ENCODE measurements around the gene DNAH10. TPM values are rescaled to one million over a fixed set of nuclear protein-coding genes. Genes with fewer than 3 reads are reported as not detected.
"Not testable (repeated sequence)": the region's sequence is repeated elsewhere in the genome, so short reads cannot be mapped to it uniquely, and the experiment has no call there.

DNAH10 gene
- total and polyA plus RNA-seq, 10 of the 15 experiments (the other 5 are each of a cell fraction or from before 2014, with no cell fraction given), result 0.01 to 0.32 (median 0.06) TPM

DNA sequence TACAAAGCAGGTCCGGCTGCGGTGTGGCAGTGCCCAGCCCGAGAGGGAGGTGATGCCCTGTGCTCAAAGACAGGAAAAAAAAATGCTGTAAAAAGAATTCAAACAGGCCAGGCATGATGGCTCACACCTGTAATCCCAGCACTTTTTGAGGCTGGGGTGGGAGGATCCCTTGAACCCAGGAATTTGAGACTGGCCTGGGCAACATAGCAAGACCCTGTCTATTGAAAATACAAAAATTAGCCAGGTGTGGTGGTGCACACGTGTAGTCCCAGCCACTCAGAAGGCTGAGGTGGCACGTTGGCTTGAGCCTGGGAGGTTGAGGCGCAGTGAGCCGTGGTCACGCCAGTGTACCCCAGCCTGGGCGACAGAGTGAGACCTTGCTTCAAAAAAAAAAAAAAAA lies 26.4 kb downstream of the DNAH10 start (continued):
- TF ChIP-seq ZNF384 (IDR thresholded peaks at IDR 0.05; ENCODE audit: borderline replicate concordance, low read depth, low read length) (no peak), EZH2 (IDR thresholded peaks at IDR 0.05; ENCODE audit: borderline replicate concordance, control insufficient read depth, low read depth, low read length) (no peak), CREB1 (IDR thresholded peaks at IDR 0.05; ENCODE audit: low read depth) (no peak), HDAC6 (IDR thresholded peaks at IDR 0.05; ENCODE audit: unreplicated experiment) (no peak), SREBF2 (IDR thresholded peaks at IDR 0.05; ENCODE audit: low read length) (no peak), POLR2AphosphoS5 (IDR thresholded peaks at IDR 0.05; ENCODE audit: low read length) (no peak), SUZ12 (IDR thresholded peaks at IDR 0.05; ENCODE audit: unreplicated experiment) (no peak)
- TF ChIP-seq, protein P1, sequence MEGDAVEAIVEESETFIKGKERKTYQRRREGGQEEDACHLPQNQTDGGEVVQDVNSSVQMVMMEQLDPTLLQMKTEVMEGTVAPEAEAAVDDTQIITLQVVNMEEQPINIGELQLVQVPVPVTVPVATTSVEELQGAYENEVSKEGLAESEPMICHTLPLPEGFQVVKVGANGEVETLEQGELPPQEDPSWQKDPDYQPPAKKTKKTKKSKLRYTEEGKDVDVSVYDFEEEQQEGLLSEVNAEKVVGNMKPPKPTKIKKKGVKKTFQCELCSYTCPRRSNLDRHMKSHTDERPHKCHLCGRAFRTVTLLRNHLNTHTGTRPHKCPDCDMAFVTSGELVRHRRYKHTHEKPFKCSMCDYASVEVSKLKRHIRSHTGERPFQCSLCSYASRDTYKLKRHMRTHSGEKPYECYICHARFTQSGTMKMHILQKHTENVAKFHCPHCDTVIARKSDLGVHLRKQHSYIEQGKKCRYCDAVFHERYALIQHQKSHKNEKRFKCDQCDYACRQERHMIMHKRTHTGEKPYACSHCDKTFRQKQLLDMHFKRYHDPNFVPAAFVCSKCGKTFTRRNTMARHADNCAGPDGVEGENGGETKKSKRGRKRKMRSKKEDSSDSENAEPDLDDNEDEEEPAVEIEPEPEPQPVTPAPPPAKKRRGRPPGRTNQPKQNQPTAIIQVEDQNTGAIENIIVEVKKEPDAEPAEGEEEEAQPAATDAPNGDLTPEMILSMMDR (IDR thresholded peaks at IDR 0.05 in 2 of 3, conservative IDR thresholded peaks at IDR 0.05 in 1 of 3; ENCODE audit: control insufficient read depth in 2 of 3, extremely low read depth in 1 of 3, insufficient read depth in 1 of 3, low read depth in 3 of 3, low read length in 3 of 3), result no peak

DNA sequence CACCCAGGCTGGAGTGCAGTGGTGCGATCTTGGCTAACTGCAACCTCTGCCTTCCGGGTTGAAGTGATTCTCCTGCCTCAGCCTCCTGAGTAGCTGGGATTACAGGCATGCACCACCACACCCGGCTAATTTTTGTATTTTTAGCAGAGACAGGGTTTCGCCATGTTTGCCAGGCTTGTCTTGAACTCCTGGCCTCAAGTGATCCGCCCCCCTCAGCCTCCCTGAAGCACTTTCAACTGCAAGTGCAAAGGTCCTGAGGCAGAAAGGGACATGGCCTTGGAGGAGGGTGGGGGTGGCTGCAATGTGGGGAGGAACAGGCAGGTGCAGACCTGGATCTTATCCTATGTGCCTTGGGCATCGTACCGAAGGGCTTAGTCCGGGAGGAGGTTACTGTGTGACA lies 27.3 kb downstream of the DNAH10 start:
- H3K36me3 ChIP-seq (ENCODE audit: control insufficient read depth in 2 of 2, insufficient read depth in 2 of 2, low read length in 1 of 2); H3K79me2 ChIP-seq (ENCODE audit: control insufficient read depth, insufficient read depth, low read length); RAD21 ChIA-PET (ENCODE audit: unreplicated experiment); CTCF ChIA-PET; H3K9me3 ChIP-seq (replicated peaks; ENCODE audit: control insufficient read depth, insufficient read depth, low read length); H4K20me1 ChIP-seq (ENCODE audit: control insufficient read depth, insufficient read depth); ATAC-seq; H3K4me1 ChIP-seq (ENCODE audit: control insufficient read depth, insufficient read depth, low read length); H3K27me3 ChIP-seq (replicated peaks in 1 of 2; ENCODE audit: control insufficient read depth in 2 of 2, insufficient read depth in 2 of 2, low read length in 1 of 2); SMC1A ChIA-PET (ENCODE audit: uncharacterized antibody, unreplicated experiment); intact Hi-C loops (cut with micrococcal nuclease; ENCODE audit: unreplicated experiment); FAIRE-seq; H3K27ac ChIP-seq (ENCODE audit: control insufficient read depth, insufficient read depth); H2AFZ ChIP-seq (ENCODE audit: control insufficient read depth, low read depth, low read length); H3K4me3 ChIP-seq; DNase-seq (ENCODE audit: low read depth, low spot score); POLR2A ChIA-PET; H3K9ac ChIP-seq (ENCODE audit: control insufficient read depth, insufficient read depth, low read length); in situ Hi-C loops (cut with MboI); H3K4me2 ChIP-seq (ENCODE audit: control insufficient read depth, insufficient read depth); BruUV-seq (replicated peaks): not testable (repeated sequence)
- 48% methylated on average over 7 of the region's 8 CpGs for WGBS (ENCODE audit: insufficient coverage, insufficient replicate concordance, low lambda C conversion rate, missing lambda C conversion rate)
